PFSK-1 (cell line): ENCODE data around the gene CHRDL1.

Experiments
- FOXP2 ChIP-seq: optimal IDR thresholded peaks from 2 replicates; pipeline ENCODE3; 2011; ENCODE audit warnings: borderline replicate concordance, control low read depth, inconsistent platforms; ENCODE audit not compliant: insufficient read depth; ENCODE audit errors: extremely low read length, extremely low read depth
- POLR2AphosphoS5 ChIP-seq: IDR thresholded peaks from 2 replicates; pipeline ENCODE4 v1.6.1; 2012; ENCODE audit warnings: low read depth, mild to moderate bottlenecking, control low read depth, low read length, moderate library complexity
- REST ChIP-seq, 2 experiments: IDR thresholded peaks; 2 replicates each; pipeline versions ENCODE4 v1.6.1 to v1.8.0; 2011 to 2012; ENCODE audit warnings: low read depth in 2 of 2, low read length in 2 of 2, control low read depth in 1 of 2, inconsistent platforms in 1 of 2, mild to moderate bottlenecking in 1 of 2, moderate library complexity in 1 of 2; ENCODE audit not compliant: insufficient read depth in 1 of 2
- SIN3A ChIP-seq: IDR thresholded peaks from 2 replicates; pipeline ENCODE4 v1.6.1; 2012; ENCODE audit warnings: mild to moderate bottlenecking, low read length, moderate library complexity, borderline replicate concordance; ENCODE audit not compliant: insufficient read depth
- TAF1 ChIP-seq: IDR thresholded peaks from 2 replicates; pipeline ENCODE4 v1.6.1; 2012; ENCODE audit warnings: low read length, control low read depth, borderline replicate concordance; ENCODE audit not compliant: insufficient read depth

Gene CHRDL1

GRCh38 chrX:110734271-110734670, 61.3 kb downstream of the CHRDL1 start:
- TF ChIP-seq SIN3A (no peak), FOXP2 (no peak), POLR2AphosphoS5 (no peak)

- TF ChIP-seq FOXP2 (no peak), POLR2AphosphoS5 (no peak), TAF1 (no peak), REST (IDR thresholded peaks at IDR 0.05; ENCODE audit: insufficient read depth in 1 of 2, low read depth in 2 of 2, low read length in 2 of 2) (no peak), SIN3A (no peak)
These were observed 62.5 kb downstream of the CHRDL1 start for GRCh38 chrX:110733166-110733565.

- no peak for TF ChIP-seq REST (IDR thresholded peaks at IDR 0.05; ENCODE audit: insufficient read depth in 1 of 2, low read depth in 2 of 2, low read length in 2 of 2)
- TF ChIP-seq POLR2AphosphoS5 = no peak
These were observed 63.4 kb downstream of the CHRDL1 start for GRCh38 chrX:110732266-110732665.

GRCh38 chrX:110723844-110724243, 71.8 kb downstream of the CHRDL1 start:
- TF ChIP-seq SIN3A (no peak), TAF1 (no peak), FOXP2 (no peak), POLR2AphosphoS5 (no peak), REST (IDR thresholded peaks at IDR 0.05; ENCODE audit: insufficient read depth in 1 of 2, low read depth in 2 of 2, low read length in 2 of 2) (no peak)

- TF ChIP-seq REST (IDR thresholded peaks at IDR 0.05; ENCODE audit: insufficient read depth in 1 of 2, low read depth in 2 of 2, low read length in 2 of 2) (no peak), POLR2AphosphoS5 (no peak), FOXP2 (no peak), SIN3A (no peak), TAF1 (no peak)
These were observed 73.5 kb downstream of the CHRDL1 start for GRCh38 chrX:110722135-110722534.
